SJSA1 (cell line): ENCODE measurements around the gene SURF4. TPM values are rescaled to one million over a fixed set of nuclear protein-coding genes. Genes with fewer than 3 reads are reported as not detected.
"Not testable (repeated sequence)": the region's sequence is repeated elsewhere in the genome, so short reads cannot be mapped to it uniquely, and the experiment has no call there.

Source experiments
- DNase-seq, 2 experiments: peaks; one replicate each; pipeline ENCODE4 v3.0.0-alpha.2; 2015 to 2020; ENCODE audit warnings: low spot score in 2 of 2, low read depth in 1 of 2
- H3K27ac ChIP-seq: fragments of 250-450 bp; sonication (Bioruptor Pico); 2 replicates; pipeline ENCODE4 v1.5.1; 2020; ENCODE audit warnings: mild to moderate bottlenecking, moderate library complexity
- H3K27me3 ChIP-seq: fragments of 250-450 bp; sonication (Bioruptor Pico); replicated peaks from 2 replicates; pipeline ENCODE4 v1.5.1; 2020; ENCODE audit warnings: mild to moderate bottlenecking, moderate library complexity
- H3K36me3 ChIP-seq: fragments of 250-450 bp; sonication (Bioruptor Pico); 2 replicates; pipeline ENCODE4 v1.5.1; 2020; ENCODE audit warnings: mild to moderate bottlenecking
- H3K4me1 ChIP-seq: fragments of 250-450 bp; sonication (Bioruptor Pico); replicated peaks from 2 replicates; pipeline ENCODE4 v1.6.1; 2021; ENCODE audit warnings: mild to moderate bottlenecking
- H3K4me3 ChIP-seq: fragments of 250-450 bp; sonication (Bioruptor Pico); 2 replicates; pipeline ENCODE4 v1.5.1; 2020; ENCODE audit warnings: mild to moderate bottlenecking
- H3K9me3 ChIP-seq: fragments of 250-450 bp; sonication (Bioruptor Pico); replicated peaks from 2 replicates; pipeline ENCODE4 v1.5.1; 2020; ENCODE audit warnings: mild to moderate bottlenecking
- total RNA-seq: library from RNA; depleted of rRNA; stranded (reverse); fragments of >200 nt; shearing (Covaris generic); gene quantifications from 2 replicates; pipeline ENCODE4 v1.2.3, GENCODE V29; 2014; rRNA removed

SURF4 gene
- total RNA-seq, 1 experiment from 2014 or later, result 393 TPM

GRCh38 chr9:133323211-133323610 lies 52.6 kb downstream of the SURF4 start:
- Histone ChIP-seq H3K4me1 (no peaks in the 10 kb centered on the region), H3K9me3 (no peaks in the 10 kb centered on the region), H3K4me3 (no peak overlapping the region), H3K36me3 (no peaks in the 10 kb centered on the region), H3K27me3 (peaks cover 14% of the 10 kb centered on the region), H3K27ac (no peak overlapping the region)
- DNase-seq, result no peak

GRCh38 chr9:133322701-133323100 lies 53.2 kb downstream of the SURF4 start:
- H3K36me3 ChIP-seq, result no peaks in the 10 kb centered on the region
- no peak overlapping the region for H3K27ac ChIP-seq
- no peaks in the 10 kb centered on the region for H3K4me1 ChIP-seq
- DNase-seq, result no peak
- H3K4me3 ChIP-seq, result no peak overlapping the region
- no peaks in the 10 kb centered on the region for H3K9me3 ChIP-seq
- H3K27me3 ChIP-seq, result peaks cover 14% of the 10 kb centered on the region

- Histone ChIP-seq H3K36me3 (no peaks in the 10 kb centered on the region), H3K4me3 (no peak overlapping the region), H3K27me3 (peaks cover 14% of the 10 kb centered on the region), H3K4me1 (no peaks in the 10 kb centered on the region), H3K9me3 (no peaks in the 10 kb centered on the region), H3K27ac (no peak overlapping the region)
- DNase-seq, result no peak
These were observed 54.4 kb downstream of the SURF4 start for GRCh38 chr9:133321411-133321935.

GRCh38 chr9:133320421-133320881 lies 55.4 kb downstream of the SURF4 start:
- no peak overlapping the region for H3K4me3 ChIP-seq

GRCh38 chr9:133317551-133317950 lies 58.3 kb downstream of the SURF4 start:
- not testable (repeated sequence) for DNase-seq, H3K27ac ChIP-seq, H3K4me1 ChIP-seq, H3K9me3 ChIP-seq, H3K4me3 ChIP-seq, H3K36me3 ChIP-seq
- peaks cover 10% of the 10 kb centered on the region; the same call in 1 of the 2 replicates for H3K27me3 ChIP-seq

More at GRCh38 chr9:133320421-133320881, 55.4 kb downstream of the SURF4 start:
- Histone ChIP-seq H3K9me3 (no peaks in the 10 kb centered on the region), H3K4me1 (no peaks in the 10 kb centered on the region), H3K36me3 (no peaks in the 10 kb centered on the region), H3K27me3 (peaks cover 14% of the 10 kb centered on the region), H3K27ac (no peak overlapping the region)
- DNase-seq, result no peak

- Histone ChIP-seq H3K27me3 (peaks cover 10% of the 10 kb centered on the region; the same call in 1 of the 2 replicates), H3K9me3 (no peaks in the 10 kb centered on the region), H3K36me3 (no peaks in the 10 kb centered on the region), H3K4me1 (no peaks in the 10 kb centered on the region), H3K27ac (no peak overlapping the region), H3K4me3 (no peak overlapping the region)
- no peak for DNase-seq
These were observed 59.9 kb downstream of the SURF4 start for GRCh38 chr9:133315997-133316396.

Other genes starting within 250 kb of the SURF4 start
- gene GBGT1, start 212.1 kb downstream of the SURF4 start, total RNA-seq, result not detected in 2 replicates
- not detected in 2 replicates for gene OBP2B, start 166.8 kb downstream of the SURF4 start, total RNA-seq
- not detected in 2 replicates for gene ABO, start 100.9 kb downstream of the SURF4 start, total RNA-seq
- 15.5 and 29.0 TPM in 2 replicates for gene SURF6, start 39.9 kb downstream of the SURF4 start, total RNA-seq
- gene MED22, start 27.9 kb downstream of the SURF4 start, total RNA-seq, result 19.7 and 20.4 TPM in 2 replicates
- gene RPL7A, start 27.8 kb downstream of the SURF4 start, total RNA-seq, result 1,201 and 1,667 TPM in 2 replicates
- 44.5 and 45.0 TPM in 2 replicates for gene SURF1, start 19.6 kb downstream of the SURF4 start, total RNA-seq
- 16.5 and 19.6 TPM in 2 replicates for gene SURF2, start 19.5 kb downstream of the SURF4 start, total RNA-seq
- 0.63 TPM in 1 of 2 replicates, not detected in the other for gene STKLD1, start 306 bp upstream of the SURF4 start, total RNA-seq
- 15.6 and 21.6 TPM in 2 replicates for gene REXO4, start 42.0 kb upstream of the SURF4 start, total RNA-seq
- 0.24 and 0.88 TPM in 2 replicates for gene ADAMTS13, start 46.3 kb upstream of the SURF4 start, total RNA-seq
- gene CACFD1, start 83.9 kb upstream of the SURF4 start, total RNA-seq, result 2.9 and 3.4 TPM in 2 replicates
- gene SLC2A6, start 103.0 kb upstream of the SURF4 start, total RNA-seq, result 22.6 and 25.0 TPM in 2 replicates
- not detected in 2 replicates for gene MYMK, start 148.9 kb upstream of the SURF4 start, total RNA-seq
- gene ADAMTSL2, start 158.6 kb upstream of the SURF4 start, total RNA-seq, result not detected in 2 replicates
- gene FAM163B, start 233.3 kb upstream of the SURF4 start, total RNA-seq, result not detected in 2 replicates